ENCODE results near the gene PLPPR5. TPM values are rescaled to one million over a fixed set of nuclear protein-coding genes. Genes with fewer than 3 reads are reported as not detected.

Gene PLPPR5
- total and polyA plus RNA-seq, 2 of the 4 experiments (the other 2 are of a cell fraction), result under 0.01 to 0.05 TPM

DNA sequence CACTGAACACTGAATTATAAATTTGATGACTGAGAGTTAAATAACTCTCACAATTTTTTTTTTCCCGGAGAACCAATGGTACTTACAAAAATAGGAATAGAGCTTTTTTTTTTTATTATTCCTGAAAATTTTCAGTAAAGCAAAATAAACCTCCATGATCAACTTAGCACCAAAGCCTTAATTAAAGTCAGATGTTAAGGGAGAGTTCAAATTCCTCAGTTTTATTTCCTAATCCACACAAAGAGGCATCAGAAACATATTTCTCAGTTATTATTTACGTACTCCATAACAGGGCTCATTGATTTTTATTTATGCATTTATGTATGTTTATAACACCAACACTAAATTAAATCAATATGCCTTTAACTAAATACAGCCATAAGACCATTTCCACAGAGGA lies 55.5 kb downstream of the PLPPR5 start:
- H4K91ac ChIP-seq (ENCODE audit: insufficient read depth, low read depth, low read length), result no peak overlapping the region
- H4K20me1 ChIP-seq (ENCODE audit: insufficient read depth, low read length), result no peaks in the 10 kb centered on the region
- no peak overlapping the region for H2BK120ac ChIP-seq (ENCODE audit: low read depth, low read length)
- dilution Hi-C loops (cut with HindIII; ENCODE audit: low sequenced_read_pairs, unreplicated experiment), result no loop called here
- no peak overlapping the region for H3K4me2 ChIP-seq (ENCODE audit: low read depth, low read length)
- no peak overlapping the region for H2AFZ ChIP-seq (replicated peaks; ENCODE audit: low read length, poor library complexity)
- H4K8ac ChIP-seq (ENCODE audit: low read depth in 2 of 2, low read length in 2 of 2), result no peak overlapping the region
- ChIA-PET POLR2A (ENCODE audit: unreplicated experiment) (no interaction called here), CTCF (interaction anchor here (0.6 kb wide), 2 partner anchors 12 to 27 kb away, joined by 3 read pairs; no protein-coding TSS in a partner anchor)
- H2BK20ac ChIP-seq (ENCODE audit: low read depth, low read length), result no peak overlapping the region
- no peak overlapping the region for H3K4me3 ChIP-seq (ENCODE audit: insufficient read depth, low read depth, low read length)
- no TSS peak for BruUV-seq (replicated peaks)
- H3K9ac ChIP-seq (ENCODE audit: low read depth, low read length), result no peak overlapping the region
- no peak overlapping the region for H3K27ac ChIP-seq (ENCODE audit: insufficient read depth, low read length)
- H3K9me3 ChIP-seq (ENCODE audit: control insufficient read depth, insufficient read depth, low read length), result no peaks in the 10 kb centered on the region
- no peak for DNase-seq
- no CpG with 5 or more reads among the region's 2 CpGs for WGBS, 2 experiments (ENCODE audit: extremely low coverage in 2 of 2, insufficient read length in 1 of 2)
- no peak for ATAC-seq (ENCODE audit: low read depth)
- no peak overlapping the region for H3K56ac ChIP-seq (ENCODE audit: extremely low read depth, insufficient read depth, low read length)
- no peaks in the 10 kb centered on the region for H3K36me3 ChIP-seq (ENCODE audit: control insufficient read depth, insufficient read depth, low read length)
- H2BK5ac ChIP-seq (ENCODE audit: low read depth, low read length, poor library complexity, severe bottlenecking), result no peak overlapping the region
- no peaks in the 10 kb centered on the region for H3K27me3 ChIP-seq (ENCODE audit: control insufficient read depth, insufficient read depth, low read length)
- no peak overlapping the region for H2AK9ac ChIP-seq (replicated peaks; ENCODE audit: low read depth, low read length, poor library complexity)
- H3K14ac ChIP-seq (replicated peaks; ENCODE audit: low read depth, low read length), result no peak overlapping the region
- in situ Hi-C loops (cut with MboI; ENCODE audit: low sequenced_read_pairs), result no loop called here
- H2AK5ac ChIP-seq (ENCODE audit: low read depth, low read length), result no peak overlapping the region
- H3K79me1 ChIP-seq (ENCODE audit: low read depth in 1 of 2, low read length in 2 of 2), result no peaks in the 10 kb centered on the region
- H3K23ac ChIP-seq (ENCODE audit: low read depth, low read length), result no peak overlapping the region
- intact Hi-C loops (cut with micrococcal nuclease), result no loop called here
- no peak overlapping the region for H3K4ac ChIP-seq (ENCODE audit: low read depth, low read length)
- no peak overlapping the region for H2BK15ac ChIP-seq (ENCODE audit: low read depth, low read length)
- no peak for TF ChIP-seq USF2 (IDR thresholded peaks at IDR 0.05; ENCODE audit: low read depth, low read length)
- no peak for TF ChIP-seq ELK1 (IDR thresholded peaks at IDR 0.05; ENCODE audit: borderline replicate concordance, low read depth, low read length)
- no peak for TF ChIP-seq RFX5 (IDR thresholded peaks at IDR 0.05; ENCODE audit: low read depth, low read length)
- TF ChIP-seq CEBPB (IDR thresholded peaks at IDR 0.05; ENCODE audit: low read depth, low read length), result no peak
- TF ChIP-seq MXI1 (IDR thresholded peaks at IDR 0.05; ENCODE audit: borderline replicate concordance, low read depth, low read length), result no peak
- no peak for TF ChIP-seq MAFK (IDR thresholded peaks at IDR 0.05; ENCODE audit: low read depth, low read length)
- no peak for TF ChIP-seq POLR2A (IDR thresholded peaks at IDR 0.05; ENCODE audit: low read depth, low read length)
- TF ChIP-seq CHD1 (IDR thresholded peaks at IDR 0.05; ENCODE audit: low read depth, low read length), result no peak
- H4K5ac ChIP-seq (ENCODE audit: low read depth, low read length), result no peak overlapping the region
- no peak overlapping the region for H3K18ac ChIP-seq (ENCODE audit: low read depth, low read length)
- no peaks in the 10 kb centered on the region for H3K4me1 ChIP-seq (ENCODE audit: control insufficient read depth, insufficient read depth, low read length)
- no peaks in the 10 kb centered on the region for H3K9me1 ChIP-seq (ENCODE audit: insufficient read depth, low read length)
